GM10248 (cell line): Measurements from ENCODE around the gene JSRP1.

Source experiments
- CTCF ChIA-PET: fragments of 300-600 bp; sonication (Branson Sonifier 250); formaldehyde crosslinking; extraction: SDS; loops from one replicate; lab custom pipeline; 2021; ENCODE audit warnings: antibody characterized with exemption; lab: Yijun Ruan, JAX
- POLR2A ChIA-PET: fragments of 350-650 bp; sonication (Branson Sonifier 250); formaldehyde crosslinking; extraction: SDS; loops from one replicate; lab custom pipeline; 2020; ENCODE audit warnings: antibody characterized with exemption; lab: Yijun Ruan, JAX
- DNase-seq: peaks from one replicate; pipeline ENCODE4 v3.0.0; 2012; ENCODE audit errors: extremely low spot score
- TF ChIP-seq, protein P1 (sequence below): IDR thresholded peaks from 2 replicates; pipeline ENCODE4 v1.5.1; 2012; ENCODE audit warnings: mild to moderate bottlenecking, low read depth; ENCODE audit errors: extremely low read depth, missing control alignments, control extremely low read depth

JSRP1 gene

GRCh38 chr19:2251106-2252054 lies 4.8 kb downstream of the JSRP1 start:
- TF ChIP-seq, protein P1, sequence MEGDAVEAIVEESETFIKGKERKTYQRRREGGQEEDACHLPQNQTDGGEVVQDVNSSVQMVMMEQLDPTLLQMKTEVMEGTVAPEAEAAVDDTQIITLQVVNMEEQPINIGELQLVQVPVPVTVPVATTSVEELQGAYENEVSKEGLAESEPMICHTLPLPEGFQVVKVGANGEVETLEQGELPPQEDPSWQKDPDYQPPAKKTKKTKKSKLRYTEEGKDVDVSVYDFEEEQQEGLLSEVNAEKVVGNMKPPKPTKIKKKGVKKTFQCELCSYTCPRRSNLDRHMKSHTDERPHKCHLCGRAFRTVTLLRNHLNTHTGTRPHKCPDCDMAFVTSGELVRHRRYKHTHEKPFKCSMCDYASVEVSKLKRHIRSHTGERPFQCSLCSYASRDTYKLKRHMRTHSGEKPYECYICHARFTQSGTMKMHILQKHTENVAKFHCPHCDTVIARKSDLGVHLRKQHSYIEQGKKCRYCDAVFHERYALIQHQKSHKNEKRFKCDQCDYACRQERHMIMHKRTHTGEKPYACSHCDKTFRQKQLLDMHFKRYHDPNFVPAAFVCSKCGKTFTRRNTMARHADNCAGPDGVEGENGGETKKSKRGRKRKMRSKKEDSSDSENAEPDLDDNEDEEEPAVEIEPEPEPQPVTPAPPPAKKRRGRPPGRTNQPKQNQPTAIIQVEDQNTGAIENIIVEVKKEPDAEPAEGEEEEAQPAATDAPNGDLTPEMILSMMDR: no peak

DNA sequence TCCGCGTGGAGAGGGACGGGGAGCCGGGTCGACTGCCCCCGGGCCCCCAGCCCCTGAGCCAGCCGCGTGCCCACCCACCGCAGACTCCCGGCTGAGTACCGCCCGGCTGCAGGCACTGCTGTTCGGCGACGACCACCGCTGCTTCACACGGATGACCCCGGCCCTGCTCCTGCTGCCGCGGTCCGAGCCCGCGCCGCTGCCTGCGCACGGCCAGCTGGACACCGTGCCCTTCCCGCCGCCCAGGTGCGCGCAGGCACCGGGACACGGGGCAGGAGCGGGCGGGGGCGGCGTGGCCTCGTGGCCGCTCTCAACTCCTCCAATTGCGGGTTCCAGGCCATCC lies 5.5 kb downstream of the JSRP1 start:
- no peak for DNase-seq
- TF ChIP-seq, protein P1: no peak
- CTCF ChIA-PET: no interaction called here
- POLR2A ChIA-PET: interaction anchor here (0.6 kb wide), 1 partner anchor 24 kb away, joined by 3 read pairs; no protein-coding TSS in a partner anchor

More at GRCh38 chr19:2251106-2252054, 4.8 kb downstream of the JSRP1 start:
- DNase-seq: no peak
- ChIA-PET POLR2A (interaction anchor here (0.5 to 0.8 kb wide), 2 partner anchors 12 to 24 kb away, joined by 4 to 5 read pairs; no protein-coding TSS in a partner anchor), CTCF (interaction anchor here (1.0 to 1.5 kb wide), 3 partner anchors 11 to 95 kb away, joined by 3 to 4 read pairs (median 4); no protein-coding TSS in a partner anchor)

GRCh38 chr19:2249880-2250765 lies 6.1 kb downstream of the JSRP1 start:
- TF ChIP-seq, protein P1: no peak
- ChIA-PET CTCF (interaction anchor here (1.1 to 1.8 kb wide), 2 partner anchors 11 to 12 kb away, joined by 3 to 5 read pairs; no protein-coding TSS in a partner anchor), POLR2A (interaction anchor here (0.6 kb wide), 1 partner anchor 24 kb away, joined by 3 read pairs; no protein-coding TSS in a partner anchor)
- no peak for DNase-seq

- TF ChIP-seq, protein P1: no peak
- CTCF ChIA-PET: interaction anchor here (1.1 to 1.8 kb wide), 2 partner anchors 10 to 13 kb away, joined by 3 to 5 read pairs; no protein-coding TSS in a partner anchor
- POLR2A ChIA-PET: no interaction called here
- no peak for DNase-seq
Observed at GRCh38 chr19:2249010-2249866, 7.0 kb downstream of the JSRP1 start, which contains the start of gene AMH. Gene AMH, plus strand, starts transcription at chr19:2249323. Its CDS starts 10 bp downstream, at chr19:2249333.

DNA sequence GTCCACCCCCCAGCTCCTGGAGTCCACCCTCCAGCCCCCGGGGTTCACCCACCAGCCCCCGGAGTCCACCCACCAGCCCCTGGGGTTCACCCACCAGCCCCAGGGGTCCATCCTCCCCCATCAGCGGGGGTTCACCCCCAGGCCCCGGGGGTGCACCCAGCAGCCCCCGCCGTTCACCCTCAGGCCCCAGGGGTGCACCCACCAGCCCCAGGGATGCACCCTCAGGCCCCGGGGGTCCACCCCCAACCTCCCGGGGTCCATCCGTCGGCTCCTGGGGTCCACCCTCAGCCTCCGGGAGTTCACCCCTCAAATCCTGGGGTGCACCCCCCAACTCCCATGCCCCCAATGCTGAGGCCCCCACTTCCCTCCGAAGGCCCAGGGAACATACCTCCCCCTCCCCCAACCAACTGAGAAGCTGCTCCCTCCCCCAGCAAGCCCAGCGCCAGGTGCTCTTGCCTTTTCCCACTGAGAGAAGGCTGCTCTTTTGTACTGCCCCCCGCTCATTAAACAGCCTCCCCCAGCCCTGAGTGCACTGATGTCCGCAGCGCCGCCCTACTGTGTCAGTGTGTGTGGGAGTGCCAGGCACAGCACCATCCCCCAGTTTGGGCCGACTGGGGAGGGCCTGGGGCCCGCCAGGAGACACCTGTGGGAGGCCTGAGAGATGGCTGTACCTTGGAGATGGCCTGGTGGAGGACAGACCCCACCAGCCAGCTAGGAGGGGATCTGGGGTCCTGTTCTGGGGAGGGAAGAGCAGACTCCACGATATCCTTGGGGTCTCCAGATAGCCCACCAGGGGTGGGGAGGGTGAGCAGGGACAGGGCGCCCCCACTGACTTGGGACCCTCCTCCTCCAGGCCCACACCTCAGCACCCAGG lies 7.8 kb downstream of the JSRP1 start:
- no peak for DNase-seq
- ChIA-PET CTCF (interaction anchor here (1.8 kb wide), 1 partner anchor 9 kb away, joined by 5 read pairs; no protein-coding TSS in a partner anchor), POLR2A (no interaction called here)
- TF ChIP-seq, protein P1: no peak
